Uterus (tissue), 4 donors: Measurements from ENCODE around the gene TMEM52B. TPM values are rescaled to one million over a fixed set of nuclear protein-coding genes. Genes with fewer than 3 reads are reported as not detected.

Experiments
- DNase-seq, 2 donors: peaks; one replicate each; pipeline ENCODE4 v3.0.0-alpha.2; 2019 to 2020
- H3K27ac ChIP-seq, 2 donors: fragments of 200-600 bp; sonication (generic); 1 replicate in 1 of 2; 2 replicates in 1 of 2; pipeline ENCODE4 v1.5.1; 2016 to 2018
- H3K27me3 ChIP-seq, 2 donors: fragments of 200-600 bp; sonication (generic); one replicate each; pipeline ENCODE4 v1.5.1; 2018 to 2019; ENCODE audit warnings: control low read depth in 1 of 2
- H3K36me3 ChIP-seq, 2 donors: fragments of 200-600 bp; sonication (generic); one replicate each; pipeline ENCODE4 v1.5.1; 2019; ENCODE audit warnings: control low read depth in 1 of 2
- H3K4me1 ChIP-seq, 2 donors: fragments of 200-600 bp; sonication (generic); one replicate each; pipeline ENCODE4 v1.5.1; 2018 to 2019; ENCODE audit warnings: control low read depth in 1 of 2
- H3K4me3 ChIP-seq, 2 donors: fragments of 200-600 bp; sonication (generic); 1 replicate in 1 of 2; 2 replicates in 1 of 2; pipeline ENCODE4 v1.5.1; 2018 to 2019; ENCODE audit warnings: mild to moderate bottlenecking in 1 of 2
- H3K9me3 ChIP-seq, 2 donors: fragments of 200-600 bp; sonication (generic); one replicate each; pipeline ENCODE4 v1.5.1; 2019; ENCODE audit warnings: control low read depth in 1 of 2
- POLR2A ChIP-seq, 2 donors: fragments of 450-650 bp; IDR thresholded peaks; one replicate each; pipeline ENCODE4 v1.6.1; 2016; ENCODE audit warnings: antibody characterized with exemption in 2 of 2, mild to moderate bottlenecking in 1 of 2, moderate library complexity in 1 of 2
- intact Hi-C: fragments of 100-400 bp; cut with DNase I; formaldehyde crosslinking; loops from one replicate; pipeline ENCODE4 v1.15.1; 2023; ENCODE audit warnings: low total_unique reads
- total RNA-seq, 4 donors: library from RNA; depleted of rRNA in 3 of 4; stranded (reverse); fragments of >200 nt in 3 of 4; gene quantifications; one replicate each; pipeline versions ENCODE4 v1.1.0 to v1.2.4, GENCODE V29; 2014 to 2023
- TF ChIP-seq, protein P1 (sequence below), 4 experiments: fragments of 200-600 bp in 2 of 4; fragments of 450-650 bp in 2 of 4; sonication (generic) in 2 of 4; IDR thresholded peaks; one replicate each; pipeline ENCODE4 v1.5.1; 2016 to 2019; ENCODE audit warnings: antibody characterized with exemption in 4 of 4, mild to moderate bottlenecking in 2 of 4, moderate library complexity in 1 of 4
- donor health status: DM: yes; HTN: yes; CAD: no.

TMEM52B gene
- total RNA-seq = not detected

DNA sequence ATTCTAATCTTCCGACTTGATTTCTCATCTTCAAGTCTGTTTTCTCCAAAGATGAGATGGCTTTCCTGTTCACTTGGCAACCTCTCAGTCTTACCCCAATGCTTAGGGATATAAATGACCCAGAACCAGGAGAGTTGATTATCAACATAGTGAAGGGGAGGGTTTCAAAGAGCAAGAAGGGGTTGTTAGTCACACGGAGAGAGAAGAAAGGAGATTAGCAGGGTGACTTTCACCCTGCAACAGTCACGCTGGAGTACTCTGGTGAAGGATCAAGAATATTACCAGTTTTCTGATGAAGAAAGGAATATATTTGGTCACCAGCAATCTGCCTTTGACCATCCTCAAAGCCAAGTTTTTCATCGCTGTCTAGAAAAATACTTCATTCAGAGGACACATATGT, at the start of gene TMEM52B:
Gene TMEM52B, plus strand, starts transcription at position 212 of the 400 bp plus-strand sequence. CDS start 543 bp downstream, outside the sequence.
- TF ChIP-seq POLR2A (IDR thresholded peaks at IDR 0.05) = no peak
- TF ChIP-seq, protein P1, sequence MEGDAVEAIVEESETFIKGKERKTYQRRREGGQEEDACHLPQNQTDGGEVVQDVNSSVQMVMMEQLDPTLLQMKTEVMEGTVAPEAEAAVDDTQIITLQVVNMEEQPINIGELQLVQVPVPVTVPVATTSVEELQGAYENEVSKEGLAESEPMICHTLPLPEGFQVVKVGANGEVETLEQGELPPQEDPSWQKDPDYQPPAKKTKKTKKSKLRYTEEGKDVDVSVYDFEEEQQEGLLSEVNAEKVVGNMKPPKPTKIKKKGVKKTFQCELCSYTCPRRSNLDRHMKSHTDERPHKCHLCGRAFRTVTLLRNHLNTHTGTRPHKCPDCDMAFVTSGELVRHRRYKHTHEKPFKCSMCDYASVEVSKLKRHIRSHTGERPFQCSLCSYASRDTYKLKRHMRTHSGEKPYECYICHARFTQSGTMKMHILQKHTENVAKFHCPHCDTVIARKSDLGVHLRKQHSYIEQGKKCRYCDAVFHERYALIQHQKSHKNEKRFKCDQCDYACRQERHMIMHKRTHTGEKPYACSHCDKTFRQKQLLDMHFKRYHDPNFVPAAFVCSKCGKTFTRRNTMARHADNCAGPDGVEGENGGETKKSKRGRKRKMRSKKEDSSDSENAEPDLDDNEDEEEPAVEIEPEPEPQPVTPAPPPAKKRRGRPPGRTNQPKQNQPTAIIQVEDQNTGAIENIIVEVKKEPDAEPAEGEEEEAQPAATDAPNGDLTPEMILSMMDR (IDR thresholded peaks at IDR 0.05) = no peak
- Histone ChIP-seq H3K27me3 (no peaks in the 10 kb centered on the region), H3K27ac (no peak within 1 kb of the TSS), H3K9me3 (no peaks in the 10 kb centered on the region), H3K36me3 (no peaks in the 10 kb centered on the region), H3K4me1 (no peaks in the 10 kb centered on the region), H3K4me3 (no peak within 1 kb of the TSS)
- no peak for DNase-seq
- intact Hi-C loops = no loop called here

DNA sequence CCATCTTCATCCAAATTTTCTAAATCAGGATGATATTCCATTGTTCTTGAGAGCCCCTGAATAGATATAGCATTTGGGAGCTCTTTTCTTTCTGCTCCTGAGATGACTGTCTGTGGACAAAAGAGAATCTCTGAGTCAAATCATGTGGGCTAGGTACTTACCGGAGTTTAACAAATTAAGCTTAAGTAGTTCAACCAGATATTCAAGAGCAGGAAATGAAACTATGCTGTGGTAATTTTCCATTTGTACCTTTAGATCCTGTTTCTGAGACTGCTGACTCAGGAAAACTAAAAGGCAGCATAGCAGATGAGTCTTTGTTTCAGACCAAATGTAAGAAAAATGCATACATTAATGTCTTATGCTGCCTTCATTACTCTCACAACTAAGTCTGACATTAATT, 48.8 kb upstream of the TMEM52B start, which contains the start of gene CLEC7A:
Gene CLEC7A, minus strand, starts transcription at position 158 of the 400 bp plus-strand sequence. Its CDS starts 117 bp downstream, at position 41.
- Histone ChIP-seq H3K27ac (no peak within 1 kb of the TSS), H3K4me1 (no peaks in the 10 kb centered on the region), H3K4me3 (no peak within 1 kb of the TSS), H3K9me3 (no peaks in the 10 kb centered on the region), H3K36me3 (no peaks in the 10 kb centered on the region), H3K27me3 (no peaks in the 10 kb centered on the region)
- intact Hi-C loops = no loop called here
- no peak for DNase-seq
- TF ChIP-seq POLR2A (IDR thresholded peaks at IDR 0.05) = no peak
- TF ChIP-seq, protein P1 (IDR thresholded peaks at IDR 0.05) = no peak

DNA sequence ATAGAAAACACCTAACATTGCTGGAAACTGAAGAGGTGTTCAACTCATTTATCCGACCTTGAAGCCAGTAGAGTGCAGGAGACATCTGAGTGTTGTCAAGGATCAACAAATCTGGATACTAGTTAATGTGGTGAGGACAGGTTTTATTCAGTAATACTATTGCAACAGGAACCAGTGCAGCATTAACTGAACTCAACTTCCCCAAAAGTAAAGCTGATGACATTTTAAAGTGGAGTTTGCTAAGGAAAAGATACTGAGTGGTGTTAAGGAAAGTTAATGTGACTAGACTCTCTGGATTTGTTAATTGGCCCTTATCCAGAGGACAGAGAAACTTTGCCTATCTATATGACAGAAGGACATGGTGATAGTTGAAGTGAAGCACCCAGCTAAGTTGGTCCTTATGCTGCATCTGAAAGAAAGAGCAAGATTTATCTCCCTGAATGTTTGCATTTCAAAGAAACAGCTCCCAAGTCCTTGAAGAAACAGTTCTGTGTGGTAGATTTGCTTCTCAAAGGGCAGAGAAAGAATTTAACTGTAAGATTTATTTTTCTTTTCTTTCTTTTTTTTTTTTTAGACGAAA, 47.6 kb upstream of the TMEM52B start:
- Histone ChIP-seq H3K4me3 (no peak overlapping the region), H3K36me3 (no peaks in the 10 kb centered on the region), H3K4me1 (no peaks in the 10 kb centered on the region), H3K9me3 (no peaks in the 10 kb centered on the region), H3K27ac (no peak overlapping the region), H3K27me3 (no peaks in the 10 kb centered on the region)
- intact Hi-C loops = no loop called here
- DNase-seq = no peak
- TF ChIP-seq, protein P1 (IDR thresholded peaks at IDR 0.05) = no peak
- no peak for TF ChIP-seq POLR2A (IDR thresholded peaks at IDR 0.05)

DNA sequence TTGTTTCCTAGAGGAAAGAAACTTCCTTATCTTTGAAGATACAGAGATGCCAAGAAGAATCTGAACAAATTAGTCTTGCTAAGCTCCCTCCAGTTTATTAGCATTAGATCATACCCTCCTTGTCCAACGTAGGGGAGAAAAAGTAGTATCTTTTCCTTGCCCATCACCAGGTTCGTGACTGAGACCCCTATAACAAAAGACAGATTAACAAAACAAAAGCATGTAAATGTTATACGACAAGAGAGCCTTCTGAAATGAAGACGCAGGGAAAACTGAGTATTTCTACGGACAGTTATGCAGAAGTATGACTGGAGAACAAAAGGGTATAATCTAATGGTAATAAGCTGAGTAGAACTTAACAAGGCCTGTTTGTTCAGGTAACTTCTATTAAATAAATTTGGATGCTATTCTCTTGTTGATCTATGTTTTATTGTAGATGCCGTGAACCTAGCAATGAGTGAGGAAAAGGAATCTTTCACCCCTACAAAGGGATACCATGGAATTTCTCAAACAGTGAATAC, 45.9 kb upstream of the TMEM52B start:
- Histone ChIP-seq H3K36me3 (no peaks in the 10 kb centered on the region), H3K27me3 (no peaks in the 10 kb centered on the region), H3K9me3 (no peaks in the 10 kb centered on the region), H3K4me3 (no peak overlapping the region), H3K4me1 (no peaks in the 10 kb centered on the region), H3K27ac (no peak overlapping the region)
- intact Hi-C loops = no loop called here
- TF ChIP-seq, protein P1 (IDR thresholded peaks at IDR 0.05) = no peak
- TF ChIP-seq POLR2A (IDR thresholded peaks at IDR 0.05) = no peak
- no peak for DNase-seq

DNA sequence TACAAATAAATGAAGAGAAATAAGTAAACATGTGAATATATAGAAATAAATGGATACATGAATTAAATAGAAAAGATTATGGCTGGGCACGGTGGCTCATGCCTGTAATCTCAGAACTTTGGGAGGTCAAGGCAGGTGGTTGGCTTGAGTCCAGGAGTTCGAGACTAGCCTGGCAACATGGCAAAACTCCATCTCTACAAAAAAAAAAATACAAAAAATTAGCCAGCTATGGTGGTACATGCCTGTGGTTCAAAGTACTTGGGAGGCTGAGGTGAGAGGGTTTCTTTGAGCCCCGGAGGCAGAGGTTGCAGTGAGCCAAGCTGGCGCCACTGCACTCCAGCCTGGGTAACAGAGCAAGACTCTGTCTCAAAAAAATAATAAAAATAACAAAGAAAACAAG, 43.7 kb upstream of the TMEM52B start:
- H3K9me3 ChIP-seq = no peaks in the 10 kb centered on the region
- H3K27me3 ChIP-seq = no peaks in the 10 kb centered on the region
- intact Hi-C loops = no loop called here
- no peak for DNase-seq
- H3K27ac ChIP-seq = no peak overlapping the region
- no peaks in the 10 kb centered on the region for H3K4me1 ChIP-seq
- TF ChIP-seq POLR2A (IDR thresholded peaks at IDR 0.05) = no peak
- TF ChIP-seq, protein P1 (IDR thresholded peaks at IDR 0.05) = no peak
- no peaks in the 10 kb centered on the region for H3K36me3 ChIP-seq
- H3K4me3 ChIP-seq = no peak overlapping the region
